Measurements from ENCODE around the gene FOXJ3.

- TF ChIP-seq CTCF (IDR thresholded peaks at IDR 0.05; ENCODE audit: low read depth, low read length, poor library complexity, severe bottlenecking), result no peak
- TF ChIP-seq EZH2phosphoT487 (IDR thresholded peaks at IDR 0.05; ENCODE audit: borderline replicate concordance, low read length), result no peak
Observed at GRCh38 chr1:42330215-42330614, 4.8 kb downstream of the FOXJ3 start.

All from DOHH2 (cell line).